ENCODE measurements around the gene CDH2.

Gene CDH2

GRCh38 chr18:28086670-28087552 lies 90.0 kb downstream of the CDH2 start:
- peak; percentile 21 for DNase-seq (ENCODE audit: low spot score)

GRCh38 chr18:28081516-28081915 lies 95.4 kb downstream of the CDH2 start:
- DNase-seq (ENCODE audit: low spot score), result no peak

- no peak for DNase-seq (ENCODE audit: low spot score)
Measured at GRCh38 chr18:28080876-28081300, 96.0 kb downstream of the CDH2 start.

- no peak for DNase-seq (ENCODE audit: low spot score)
Measured at GRCh38 chr18:28079883-28080282, 97.0 kb downstream of the CDH2 start.

- no peak for DNase-seq (ENCODE audit: low spot score)
Measured at GRCh38 chr18:28078849-28079248, 98.1 kb downstream of the CDH2 start.

- no peak for DNase-seq (ENCODE audit: low spot score)
Measured at GRCh38 chr18:28078298-28078697, 98.6 kb downstream of the CDH2 start.

GRCh38 chr18:28075501-28075900 lies 101.4 kb downstream of the CDH2 start:
- DNase-seq (ENCODE audit: low spot score), result no peak

GRCh38 chr18:28074076-28074475 lies 102.9 kb downstream of the CDH2 start:
- DNase-seq (ENCODE audit: low spot score), result no peak

- no peak for DNase-seq (ENCODE audit: low spot score)
Measured at GRCh38 chr18:28073658-28074057, 103.3 kb downstream of the CDH2 start.

GRCh38 chr18:28071199-28071598 lies 105.7 kb downstream of the CDH2 start:
- no peak for DNase-seq (ENCODE audit: low spot score)

GRCh38 chr18:28068207-28068606 lies 108.7 kb downstream of the CDH2 start:
- no peak for DNase-seq (ENCODE audit: low spot score)

- DNase-seq (ENCODE audit: low spot score), result no peak
Measured at GRCh38 chr18:28067346-28067745, 109.6 kb downstream of the CDH2 start.

GRCh38 chr18:28065793-28066186 lies 111.1 kb downstream of the CDH2 start:
- no peak for DNase-seq (ENCODE audit: low spot score)

GRCh38 chr18:28065031-28065792 lies 111.7 kb downstream of the CDH2 start:
- DNase-seq (ENCODE audit: low spot score), result peak; percentile 74

- DNase-seq (ENCODE audit: low spot score), result peak; percentile 24
Measured at GRCh38 chr18:28063926-28064325, 113.0 kb downstream of the CDH2 start.

GRCh38 chr18:28063271-28063761 lies 113.6 kb downstream of the CDH2 start:
- DNase-seq (ENCODE audit: low spot score), result peak; percentile 33

- DNase-seq (ENCODE audit: low spot score), result peak; percentile 47
Measured at GRCh38 chr18:28062443-28062842, 114.5 kb downstream of the CDH2 start.

GRCh38 chr18:28059861-28060260 lies 117.1 kb downstream of the CDH2 start:
- DNase-seq (ENCODE audit: low spot score), result peak; percentile 18

GRCh38 chr18:28050545-28050944 lies 126.4 kb downstream of the CDH2 start:
- DNase-seq (ENCODE audit: low spot score), result no peak

- no peak for DNase-seq (ENCODE audit: low spot score)
Measured at GRCh38 chr18:28048612-28049011, 128.3 kb downstream of the CDH2 start.

GRCh38 chr18:28045880-28046279 lies 131.1 kb downstream of the CDH2 start:
- no peak for DNase-seq (ENCODE audit: low spot score)

- DNase-seq (ENCODE audit: low spot score), result peak; percentile 9
Measured at GRCh38 chr18:28045176-28045810, 131.6 kb downstream of the CDH2 start.

Data from GM03348 (cell line).